HFFc6 (cell line): Measurements from ENCODE around the gene HEMGN. TPM values are rescaled to one million over a fixed set of nuclear protein-coding genes. Genes with fewer than 3 reads are reported as not detected.

Experiments used
- DNase-seq: peaks from one replicate; pipeline ENCODE4 v3.0.0-alpha.2; 2018
- H3K27ac Mint-ChIP-seq: 2 replicates; pipeline ENCODE4 v1.8.0; 2020; ENCODE audit warnings: mild to moderate bottlenecking, mixed read lengths
- H3K27me3 Mint-ChIP-seq: 2 replicates; pipeline ENCODE4 v1.8.0; 2021; ENCODE audit warnings: mild to moderate bottlenecking, moderate library complexity, mixed read lengths; ENCODE audit not compliant: insufficient read depth
- H3K36me3 Mint-ChIP-seq: 2 replicates; pipeline ENCODE4 v1.8.0; 2021; ENCODE audit warnings: low read depth, mixed read lengths
- H3K4me1 Mint-ChIP-seq: 2 replicates; pipeline ENCODE4 v1.8.0; 2020; ENCODE audit warnings: low read depth, mixed read lengths
- H3K4me3 Mint-ChIP-seq: 2 replicates; pipeline ENCODE4 v1.8.0; 2020; ENCODE audit warnings: mild to moderate bottlenecking, moderate library complexity, mixed read lengths
- H3K9me3 Mint-ChIP-seq: 2 replicates; pipeline ENCODE4 v1.8.0; 2020; ENCODE audit warnings: mild to moderate bottlenecking, mixed read lengths
- CTCF ChIP-seq: fragments of 200-600 bp; sonication (generic); IDR thresholded peaks from 2 replicates; pipeline ENCODE4 v1.5.0; 2021; ENCODE audit warnings: antibody characterized with exemption, mild to moderate bottlenecking
- total RNA-seq, 6 experiments: library from RNA; stranded (reverse); fragmentation: NEBNext Ultra II Directional; extraction: Animal tissue kit (Norgen Biotek cat#: 25700); gene quantifications; 2 replicates in 1 of 6; 3 replicates in 5 of 6; pipeline ENCODE4 v1.2.3, GENCODE V29; 2021

Gene HEMGN
- total RNA-seq, 6 experiments from 2014 or later, result not detected

DNA sequence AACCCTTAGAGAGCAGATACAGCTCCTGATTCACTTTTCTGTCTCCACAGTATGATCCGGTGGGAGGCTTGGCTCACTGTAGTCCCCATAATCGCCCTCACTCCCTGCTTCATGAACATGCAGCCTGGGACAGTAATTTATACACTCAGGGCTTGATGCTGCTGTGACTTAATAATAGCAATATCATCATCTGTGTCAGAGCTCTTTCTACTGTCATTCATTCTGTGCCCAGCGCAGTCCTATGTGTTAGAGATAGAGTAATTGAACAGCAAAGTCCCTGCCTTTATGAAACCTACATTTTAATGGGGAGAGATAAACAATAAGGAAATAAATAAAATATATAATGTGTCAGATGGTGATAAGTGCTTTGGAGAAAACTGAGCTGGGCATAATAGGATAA is 2.8 kb upstream of the HEMGN start:
- Mint-ChIP-seq H3K27ac (no peak overlapping the region), H3K27me3 (peaks cover 28% of the 10 kb centered on the region), H3K4me1 (no peaks in the 10 kb centered on the region), H3K9me3 (no peaks in the 10 kb centered on the region), H3K36me3 (no peaks in the 10 kb centered on the region), H3K4me3 (no peak overlapping the region)
- DNase-seq, result no peak
- no peak for TF ChIP-seq CTCF

DNA sequence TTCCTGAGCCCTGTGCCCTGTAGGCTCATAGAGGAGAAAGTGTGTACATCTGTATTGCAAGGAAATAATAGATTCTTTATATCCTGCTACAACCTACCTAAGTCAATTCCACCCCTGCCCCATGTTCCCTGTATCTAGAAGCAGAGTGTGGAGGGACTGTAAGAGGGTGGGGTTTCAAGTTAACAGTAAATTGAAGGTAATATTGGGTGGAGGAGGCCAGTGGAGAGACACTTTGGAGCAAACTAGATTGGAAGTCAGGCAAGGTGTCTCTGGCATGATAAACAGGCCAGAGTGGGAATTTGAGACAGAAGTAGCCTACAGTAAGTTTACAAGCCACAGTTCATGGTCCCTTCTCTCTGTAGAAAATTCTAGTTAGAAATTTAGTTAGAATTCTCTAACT is 2.3 kb upstream of the HEMGN start:
- Mint-ChIP-seq H3K4me3 (no peak overlapping the region), H3K4me1 (no peaks in the 10 kb centered on the region), H3K27me3 (peaks cover 28% of the 10 kb centered on the region), H3K27ac (no peak overlapping the region), H3K9me3 (no peaks in the 10 kb centered on the region), H3K36me3 (no peaks in the 10 kb centered on the region)
- DNase-seq, result no peak
- TF ChIP-seq CTCF, result no peak

GRCh38 chr9:97936998-97937397 is 974 bp downstream of the HEMGN start:
- peaks cover 42% of the 10 kb centered on the region for H3K27me3 Mint-ChIP-seq
- DNase-seq, result no peak
- H3K9me3 Mint-ChIP-seq, result no peaks in the 10 kb centered on the region
- no peak overlapping the region for H3K27ac Mint-ChIP-seq
- H3K4me1 Mint-ChIP-seq, result no peaks in the 10 kb centered on the region
- no peak overlapping the region for H3K4me3 Mint-ChIP-seq
- no peak for TF ChIP-seq CTCF
- no peaks in the 10 kb centered on the region for H3K36me3 Mint-ChIP-seq

GRCh38 chr9:97935276-97935675 is 2.7 kb downstream of the HEMGN start:
- Mint-ChIP-seq H3K4me3 (no peak overlapping the region), H3K27me3 (peaks cover 43% of the 10 kb centered on the region), H3K4me1 (no peaks in the 10 kb centered on the region), H3K36me3 (no peaks in the 10 kb centered on the region), H3K27ac (no peak overlapping the region), H3K9me3 (no peaks in the 10 kb centered on the region)
- no peak for TF ChIP-seq CTCF
- no peak for DNase-seq

- Mint-ChIP-seq H3K9me3 (no peaks in the 10 kb centered on the region), H3K4me3 (no peak overlapping the region), H3K27me3 (peaks cover 39% of the 10 kb centered on the region), H3K36me3 (no peaks in the 10 kb centered on the region), H3K27ac (no peak overlapping the region), H3K4me1 (no peaks in the 10 kb centered on the region)
- DNase-seq, result no peak
- TF ChIP-seq CTCF, result no peak
Observed at GRCh38 chr9:97934321-97935115, 3.5 kb downstream of the HEMGN start.
